ENCODE results near the gene ATAD3C.
A peak's percentile ranks its signal among the peaks of the same experiment; 100 is the strongest.
"Not testable (repeated sequence)": the region's sequence is repeated elsewhere in the genome, so short reads cannot be mapped to it uniquely, and the experiment has no call there.

The ATAD3C gene, protein sequence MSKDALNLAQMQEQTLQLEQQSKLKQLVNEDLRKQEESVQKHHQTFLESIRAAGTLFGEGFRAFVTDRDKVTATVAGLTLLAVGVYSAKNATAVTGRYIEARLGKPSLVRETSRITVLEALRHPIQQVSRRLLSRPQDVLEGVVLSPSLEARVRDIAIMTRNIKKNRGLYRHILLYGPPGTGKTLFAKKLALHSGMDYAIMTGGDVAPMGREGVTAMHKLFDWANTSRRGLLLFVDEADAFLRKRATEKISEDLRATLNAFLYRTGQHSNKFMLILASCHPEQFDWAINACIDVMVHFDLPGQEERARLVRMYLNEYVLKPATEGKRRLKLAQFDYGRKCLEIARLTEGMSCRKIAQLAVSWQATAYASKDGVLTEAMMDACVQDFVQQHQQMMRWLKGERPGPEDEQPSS

GRCh38 chr1:1449099-1449739 is at the start of gene ATAD3C:
Gene ATAD3C, plus strand, starts transcription at chr1:1449689. Its CDS starts 995 bp downstream, at chr1:1450684.
- no peak within 1 kb of the TSS for H3K4me3 ChIP-seq (replicated peaks in 1 of 2; ENCODE audit: low read depth in 2 of 2, low read length in 2 of 2)
- TF ChIP-seq, protein P1, sequence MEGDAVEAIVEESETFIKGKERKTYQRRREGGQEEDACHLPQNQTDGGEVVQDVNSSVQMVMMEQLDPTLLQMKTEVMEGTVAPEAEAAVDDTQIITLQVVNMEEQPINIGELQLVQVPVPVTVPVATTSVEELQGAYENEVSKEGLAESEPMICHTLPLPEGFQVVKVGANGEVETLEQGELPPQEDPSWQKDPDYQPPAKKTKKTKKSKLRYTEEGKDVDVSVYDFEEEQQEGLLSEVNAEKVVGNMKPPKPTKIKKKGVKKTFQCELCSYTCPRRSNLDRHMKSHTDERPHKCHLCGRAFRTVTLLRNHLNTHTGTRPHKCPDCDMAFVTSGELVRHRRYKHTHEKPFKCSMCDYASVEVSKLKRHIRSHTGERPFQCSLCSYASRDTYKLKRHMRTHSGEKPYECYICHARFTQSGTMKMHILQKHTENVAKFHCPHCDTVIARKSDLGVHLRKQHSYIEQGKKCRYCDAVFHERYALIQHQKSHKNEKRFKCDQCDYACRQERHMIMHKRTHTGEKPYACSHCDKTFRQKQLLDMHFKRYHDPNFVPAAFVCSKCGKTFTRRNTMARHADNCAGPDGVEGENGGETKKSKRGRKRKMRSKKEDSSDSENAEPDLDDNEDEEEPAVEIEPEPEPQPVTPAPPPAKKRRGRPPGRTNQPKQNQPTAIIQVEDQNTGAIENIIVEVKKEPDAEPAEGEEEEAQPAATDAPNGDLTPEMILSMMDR (IDR thresholded peaks at IDR 0.05; ENCODE audit: low read depth, low read length): no peak
- DNase-seq (ENCODE audit: low read depth in 2 of 2): no peak

- peak overlapping the region; percentile 98 to 99 for H3K4me3 ChIP-seq (replicated peaks in 1 of 2; ENCODE audit: low read depth in 2 of 2, low read length in 2 of 2)
- DNase-seq (ENCODE audit: low read depth in 2 of 2): peak; percentile 32 to 35
- TF ChIP-seq, protein P1 (IDR thresholded peaks at IDR 0.05; ENCODE audit: low read depth, low read length): no peak
Observed at GRCh38 chr1:1399872-1400575, 49.5 kb upstream of the ATAD3C start.

- no peak for DNase-seq (ENCODE audit: low read depth in 2 of 2)
- peak overlapping the region; percentile 98 to 99 for H3K4me3 ChIP-seq (replicated peaks in 1 of 2; ENCODE audit: low read depth in 2 of 2, low read length in 2 of 2)
- TF ChIP-seq, protein P1 (IDR thresholded peaks at IDR 0.05; ENCODE audit: low read depth, low read length): no peak
Observed at GRCh38 chr1:1400576-1401456, 48.7 kb upstream of the ATAD3C start.

GRCh38 chr1:1401457-1402010 is 48.0 kb upstream of the ATAD3C start:
- TF ChIP-seq, protein P1 (IDR thresholded peaks at IDR 0.05; ENCODE audit: low read depth, low read length): no peak
- DNase-seq (ENCODE audit: low read depth in 2 of 2): no peak
- no peak overlapping the region for H3K4me3 ChIP-seq (replicated peaks in 1 of 2; ENCODE audit: low read depth in 2 of 2, low read length in 2 of 2)

- TF ChIP-seq, protein P1 (IDR thresholded peaks at IDR 0.05; ENCODE audit: low read depth, low read length): peak; percentile 78
- DNase-seq (ENCODE audit: low read depth in 2 of 2): peak; percentile 70 to 86
Observed at GRCh38 chr1:1402072-1402900, 47.2 kb upstream of the ATAD3C start.

DNA sequence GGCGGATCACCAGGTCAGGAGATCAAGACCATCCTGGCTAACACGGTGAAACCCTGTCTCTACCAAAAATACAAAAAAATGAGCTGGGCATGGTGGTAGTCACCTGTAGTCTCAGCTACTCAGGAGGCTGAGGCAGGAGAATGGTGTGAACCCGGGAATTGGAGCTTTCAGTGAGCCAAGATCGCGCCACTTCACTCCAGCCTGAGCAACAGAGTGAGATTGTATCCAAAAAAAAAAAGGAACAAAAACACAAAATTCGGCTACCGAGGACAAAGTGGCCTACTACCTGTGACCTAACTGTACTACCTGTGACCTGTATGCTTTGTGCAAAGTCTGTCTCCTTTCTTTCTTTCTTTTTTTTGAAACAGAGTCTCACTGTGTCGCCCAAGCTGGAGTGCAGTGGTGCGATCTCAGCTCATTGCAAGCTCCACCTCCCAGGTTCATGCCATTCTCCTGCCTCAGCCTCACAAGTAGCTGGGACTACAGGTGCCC is 46.5 kb upstream of the ATAD3C start:
- H3K4me3 ChIP-seq (replicated peaks in 1 of 2; ENCODE audit: low read depth in 2 of 2, low read length in 2 of 2); DNase-seq (ENCODE audit: low read depth in 2 of 2): not testable (repeated sequence)

More at GRCh38 chr1:1402072-1402900, 47.2 kb upstream of the ATAD3C start:
- no peak overlapping the region for H3K4me3 ChIP-seq (replicated peaks in 1 of 2; ENCODE audit: low read depth in 2 of 2, low read length in 2 of 2)
